OCI-LY7 (cell line): ENCODE measurements around the gene ZNF493. TPM values are rescaled to one million over a fixed set of nuclear protein-coding genes. Genes with fewer than 3 reads are reported as not detected.

Experiments used
- BruUV-seq: library from RNA; stranded (reverse); fragments of 400-500 nt; replicated peaks from 2 replicates; lab custom pipeline; 2021; lab: Mats Ljungman, UMichigan
- CTCF ChIA-PET: fragments of 300-600 bp; sonication (Branson Sonifier 250); formaldehyde crosslinking; loops from one replicate; lab custom pipeline; 2022; ENCODE audit warnings: antibody characterized with exemption; ENCODE audit not compliant: unreplicated experiment; lab: Charles Lee
- POLR2A ChIA-PET: fragments of 300-600 bp; sonication (Branson Sonifier 250); formaldehyde crosslinking; loops from one replicate; lab custom pipeline; 2022; ENCODE audit warnings: antibody characterized with exemption; lab: Charles Lee
- DNase-seq: peaks from one replicate; pipeline ENCODE4 v3.0.0-alpha.2; 2015; ENCODE audit warnings: low spot score
- H2AFZ ChIP-seq: fragments of 200-600 bp; sonication (generic), shearing (Covaris generic); 2 replicates; pipeline ENCODE4 v1.6.1; 2014; ENCODE audit warnings: mild to moderate bottlenecking, antibody characterized with exemption, low read length, moderate library complexity
- H3K27ac ChIP-seq: fragments of 200-600 bp; sonication (generic); 2 replicates; pipeline ENCODE4 v1.5.1; 2014; ENCODE audit warnings: mixed run types, low read depth, mild to moderate bottlenecking, moderate library complexity, low read length, inconsistent platforms; ENCODE audit not compliant: poor library complexity, severe bottlenecking
- H3K36me3 ChIP-seq: fragments of 200-600 bp; sonication (generic); 2 replicates; pipeline ENCODE4 v1.6.1; 2014; ENCODE audit warnings: mild to moderate bottlenecking, antibody characterized with exemption, low read length, moderate library complexity, mixed read lengths; ENCODE audit not compliant: insufficient read depth
- H3K4me1 ChIP-seq: fragments of 200-600 bp; sonication (generic); 2 replicates; pipeline ENCODE4 v1.5.1; 2014; ENCODE audit warnings: mild to moderate bottlenecking, low read length; ENCODE audit not compliant: insufficient read depth, poor library complexity, severe bottlenecking
- H3K4me2 ChIP-seq: fragments of 200-600 bp; sonication (generic); 2 replicates; pipeline ENCODE4 v1.6.1; 2014; ENCODE audit warnings: mild to moderate bottlenecking, low read length
- H3K4me3 ChIP-seq: fragments of 200-600 bp; sonication (generic); 2 replicates; pipeline ENCODE4 v1.5.1; 2014; ENCODE audit warnings: mild to moderate bottlenecking, low read depth, low read length; ENCODE audit not compliant: poor library complexity, severe bottlenecking
- H3K79me2 ChIP-seq: fragments of 200-600 bp; sonication (generic); 2 replicates; pipeline ENCODE4 v1.6.1; 2016; ENCODE audit warnings: low read depth, mild to moderate bottlenecking, low read length, moderate library complexity, mixed read lengths; ENCODE audit not compliant: insufficient read depth
- H3K9me2 ChIP-seq: fragments of 200-600 bp; sonication (generic); 2 replicates; pipeline ENCODE4 v1.6.1; 2016; ENCODE audit warnings: mild to moderate bottlenecking, low read length, mixed read lengths; ENCODE audit not compliant: insufficient read depth
- H3K9me3 ChIP-seq: fragments of 200-600 bp; sonication (generic); 2 replicates; pipeline ENCODE4 v1.6.1; 2014; ENCODE audit warnings: mild to moderate bottlenecking, mixed run types, low read length, mixed read lengths
- H4K20me1 ChIP-seq: fragments of 200-600 bp; sonication (generic); 2 replicates; pipeline ENCODE4 v1.6.1; 2014; ENCODE audit warnings: mild to moderate bottlenecking, antibody characterized with exemption, low read length, moderate library complexity, mixed read lengths; ENCODE audit not compliant: insufficient read depth
- EZH2phosphoT487 ChIP-seq: fragments of 200-600 bp; sonication (generic); IDR thresholded peaks from 2 replicates; pipeline ENCODE4 v1.6.1; 2018; ENCODE audit warnings: low read depth, borderline replicate concordance, mild to moderate bottlenecking, mixed run types, antibody characterized with exemption, low read length, moderate library complexity, mixed read lengths
- intact Hi-C: fragments of 100-400 bp; cut with micrococcal nuclease; formaldehyde crosslinking; loops from one replicate; pipeline ENCODE4 v1.10.0; 2022; ENCODE audit not compliant: unreplicated experiment
- total RNA-seq, 2 experiments: library from RNA; depleted of rRNA in 1 of 2; stranded (reverse); fragments of >200 nt in 1 of 2; shearing (Covaris generic) in 1 of 2; gene quantifications; 2 replicates each; pipeline ENCODE4 v1.2.3, GENCODE V29; 2014 to 2022
- TF ChIP-seq, protein P1 (sequence below): fragments of 200-600 bp; sonication (generic); conservative IDR thresholded peaks from 2 replicates; pipeline ENCODE4 v1.5.1; 2014; ENCODE audit warnings: mild to moderate bottlenecking, antibody characterized with exemption, low read length, moderate library complexity, mixed read lengths

Gene ZNF493
- total RNA-seq, 2 experiments from 2014 or later, result 37.6 to 57.6 TPM

DNA sequence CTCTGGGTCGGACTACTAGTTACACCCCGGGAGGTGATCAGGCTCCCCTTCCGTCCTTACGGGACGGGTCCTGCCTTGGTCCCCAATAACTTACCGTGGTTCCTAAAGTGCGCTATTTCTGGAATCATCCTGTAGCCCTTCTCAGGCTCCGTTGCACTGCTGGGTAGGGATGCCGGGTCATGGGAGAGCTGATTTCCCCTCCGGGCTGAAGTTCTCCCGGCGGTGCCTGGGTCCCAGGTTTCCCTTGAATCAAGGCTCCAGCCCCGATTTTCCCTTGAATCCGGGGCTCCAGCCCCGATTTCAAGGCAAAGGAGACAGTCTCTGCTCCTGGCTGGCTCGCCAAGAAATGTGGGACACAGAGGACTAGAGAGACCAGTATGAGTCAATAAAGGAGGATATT is 43.4 kb downstream of the ZNF493 start:
- Histone ChIP-seq H3K4me2 (no peak overlapping the region), H4K20me1 (no peaks in the 10 kb centered on the region), H2AFZ (no peak overlapping the region), H3K9me3 (no peaks in the 10 kb centered on the region), H3K4me1 (no peaks in the 10 kb centered on the region), H3K9me2 (no peaks in the 10 kb centered on the region), H3K36me3 (no peaks in the 10 kb centered on the region), H3K4me3 (no peak overlapping the region), H3K27ac (no peak overlapping the region), H3K79me2 (no peaks in the 10 kb centered on the region)
- BruUV-seq, result no TSS peak
- TF ChIP-seq EZH2phosphoT487, result no peak
- TF ChIP-seq, protein P1, sequence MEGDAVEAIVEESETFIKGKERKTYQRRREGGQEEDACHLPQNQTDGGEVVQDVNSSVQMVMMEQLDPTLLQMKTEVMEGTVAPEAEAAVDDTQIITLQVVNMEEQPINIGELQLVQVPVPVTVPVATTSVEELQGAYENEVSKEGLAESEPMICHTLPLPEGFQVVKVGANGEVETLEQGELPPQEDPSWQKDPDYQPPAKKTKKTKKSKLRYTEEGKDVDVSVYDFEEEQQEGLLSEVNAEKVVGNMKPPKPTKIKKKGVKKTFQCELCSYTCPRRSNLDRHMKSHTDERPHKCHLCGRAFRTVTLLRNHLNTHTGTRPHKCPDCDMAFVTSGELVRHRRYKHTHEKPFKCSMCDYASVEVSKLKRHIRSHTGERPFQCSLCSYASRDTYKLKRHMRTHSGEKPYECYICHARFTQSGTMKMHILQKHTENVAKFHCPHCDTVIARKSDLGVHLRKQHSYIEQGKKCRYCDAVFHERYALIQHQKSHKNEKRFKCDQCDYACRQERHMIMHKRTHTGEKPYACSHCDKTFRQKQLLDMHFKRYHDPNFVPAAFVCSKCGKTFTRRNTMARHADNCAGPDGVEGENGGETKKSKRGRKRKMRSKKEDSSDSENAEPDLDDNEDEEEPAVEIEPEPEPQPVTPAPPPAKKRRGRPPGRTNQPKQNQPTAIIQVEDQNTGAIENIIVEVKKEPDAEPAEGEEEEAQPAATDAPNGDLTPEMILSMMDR, result no peak
- intact Hi-C loops, result no loop called here
- no peak for DNase-seq
- POLR2A ChIA-PET, result no interaction called here
- CTCF ChIA-PET, result no interaction called here

GRCh38 chr19:21451187-21451586 is 54.3 kb downstream of the ZNF493 start:
- TF ChIP-seq, protein P1, result no peak
- no peak for TF ChIP-seq EZH2phosphoT487
- BruUV-seq, result no TSS peak
- Histone ChIP-seq H3K4me3 (no peak overlapping the region), H3K36me3 (no peaks in the 10 kb centered on the region), H3K4me1 (no peaks in the 10 kb centered on the region), H3K9me2 (no peaks in the 10 kb centered on the region), H3K9me3 (peaks cover 8% of the 10 kb centered on the region), H3K4me2 (no peak overlapping the region), H3K27ac (no peak overlapping the region), H3K79me2 (no peaks in the 10 kb centered on the region), H2AFZ (no peak overlapping the region), H4K20me1 (no peaks in the 10 kb centered on the region)
- intact Hi-C loops, result no loop called here
- DNase-seq, result no peak
- ChIA-PET POLR2A (no interaction called here), CTCF (no interaction called here)

DNA sequence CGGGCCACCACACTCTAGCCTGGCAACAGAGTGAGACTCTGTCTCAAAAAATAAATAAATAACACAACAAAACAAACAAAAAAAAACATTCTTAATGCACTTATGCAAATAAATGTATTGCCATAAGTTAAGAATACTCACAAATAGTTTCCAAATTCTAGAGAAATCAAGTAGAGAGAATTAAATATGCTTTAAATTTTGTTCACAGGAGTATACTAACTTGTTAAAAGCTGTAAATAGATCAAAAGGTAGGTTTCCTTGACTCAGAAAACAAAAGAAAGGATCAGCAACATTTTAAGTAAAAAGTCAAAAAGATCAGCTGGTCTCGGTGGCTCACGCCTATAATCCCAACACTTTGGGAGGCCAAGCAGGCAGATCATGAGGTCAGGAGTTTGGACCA is 58.0 kb downstream of the ZNF493 start:
- no peaks in the 10 kb centered on the region for H3K9me2 ChIP-seq
- H3K4me1 ChIP-seq, result no peaks in the 10 kb centered on the region
- H2AFZ ChIP-seq, result no peak overlapping the region
- no peaks in the 10 kb centered on the region for H4K20me1 ChIP-seq
- no peak overlapping the region for H3K4me2 ChIP-seq
- no peaks in the 10 kb centered on the region for H3K79me2 ChIP-seq
- H3K9me3 ChIP-seq, result peaks cover 8% of the 10 kb centered on the region
- peak; percentile 19 for DNase-seq
- H3K4me3 ChIP-seq, result no peak overlapping the region
- H3K27ac ChIP-seq, result no peak overlapping the region
- BruUV-seq, result no TSS peak
- intact Hi-C loops, result no loop called here
- TF ChIP-seq EZH2phosphoT487, result no peak
- TF ChIP-seq, protein P1, result no peak
- no peaks in the 10 kb centered on the region for H3K36me3 ChIP-seq
- CTCF ChIA-PET, result no interaction called here
- POLR2A ChIA-PET, result interaction anchor here (0.7 kb wide), 1 partner anchor 23 kb away, joined by 3 read pairs; no protein-coding TSS in a partner anchor
